HCT116 (cell line): ENCODE results near the gene ZBTB17.

Source experiments
- CBX3 ChIP-seq: IDR thresholded peaks from 2 replicates; pipeline ENCODE4 v1.6.1; 2012; ENCODE audit warnings: low read depth
- CTCF ChIP-seq, 3 experiments: fragments of 200-600 bp in 1 of 3; sonication (generic) in 1 of 3; IDR thresholded peaks in 2 of 3; conservative IDR thresholded peaks in 1 of 3; 2 replicates each; pipeline ENCODE4 v1.5.1; 2012 to 2017; ENCODE audit warnings: low read depth in 2 of 3, low read length in 2 of 3, antibody characterized with exemption in 1 of 3, borderline replicate concordance in 1 of 3, control low read depth in 1 of 3, mild to moderate bottlenecking in 1 of 3, mixed read lengths in 1 of 3, mixed run types in 1 of 3, moderate library complexity in 1 of 3; ENCODE audit not compliant: insufficient read depth in 1 of 3
- EZH2 ChIP-seq: fragments of 200-600 bp; sonication (generic); IDR thresholded peaks from 2 replicates; pipeline ENCODE4 v1.6.1; 2017; ENCODE audit warnings: antibody characterized with exemption, mixed run types
- JUND ChIP-seq: IDR thresholded peaks from 2 replicates; pipeline ENCODE4 v1.6.1; 2012
- SIN3A ChIP-seq: IDR thresholded peaks from 2 replicates; pipeline ENCODE4 v1.6.1; 2012; ENCODE audit warnings: low read depth
- TCF7L2 ChIP-seq: IDR thresholded peaks from 2 replicates; pipeline ENCODE4 v1.7.0; 2011; ENCODE audit warnings: borderline replicate concordance, inconsistent platforms; ENCODE audit not compliant: insufficient read depth, insufficient read length; ENCODE audit errors: extremely low read depth
- YY1 ChIP-seq: IDR thresholded peaks from 2 replicates; pipeline ENCODE4 v1.6.1; 2011; ENCODE audit warnings: low read length, low read depth, moderate library complexity, mild to moderate bottlenecking; ENCODE audit not compliant: insufficient replicate concordance; ENCODE audit errors: extremely low read depth

- TF ChIP-seq CTCF (IDR thresholded peaks at IDR 0.05 in 2 of 3, conservative IDR thresholded peaks at IDR 0.05 in 1 of 3; ENCODE audit: borderline replicate concordance in 1 of 3, insufficient read depth in 1 of 3, low read depth in 2 of 3, low read length in 2 of 3) (no peak), EZH2 (no peak), SIN3A (no peak), TCF7L2 (no peak), CBX3 (no peak), YY1 (no peak), JUND (no peak)
Observed at GRCh38 chr1:15923241-15923640, 52.7 kb downstream of the ZBTB17 start.
